GM18907 (cell line): ENCODE data around the gene HLA-DPA1.
"Not testable (repeated sequence)": the region's sequence is repeated elsewhere in the genome, so short reads cannot be mapped to it uniquely, and the experiment has no call there.

Source experiments
- ATAC-seq: cut with Tn5 transposase; IDR thresholded peaks from one replicate; pipeline ENCODE4 v1.9.1; 2021; ENCODE audit warnings: mild to moderate bottlenecking, moderate library complexity; ENCODE audit not compliant: unreplicated experiment

HLA-DPA1 gene

DNA sequence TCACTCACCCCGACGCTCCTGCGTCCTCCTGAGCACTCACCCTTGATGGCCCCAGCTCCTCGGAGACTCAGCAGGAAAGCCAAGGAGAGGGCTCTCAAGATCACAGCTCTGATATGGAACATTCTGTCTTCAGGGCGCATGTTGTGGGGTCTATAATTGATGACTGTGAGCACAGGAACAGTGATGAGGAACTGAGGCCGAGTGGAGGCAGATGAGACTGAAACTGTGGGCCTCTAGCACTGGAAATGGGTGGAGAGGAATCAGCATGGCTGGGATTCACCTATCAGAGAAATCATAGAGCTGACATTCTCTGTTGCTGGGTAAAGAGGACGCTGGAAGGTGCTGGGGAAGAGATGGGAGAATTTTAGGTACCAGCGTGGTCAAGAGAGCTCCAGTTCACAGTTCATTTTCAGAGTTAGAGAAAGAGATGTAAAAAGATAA, at the start of gene HLA-DPA1:
HLA-DPA1 (minus strand) TSS at position 219 of the 441 bp plus-strand sequence.
- ATAC-seq: peak; percentile 78

DNA sequence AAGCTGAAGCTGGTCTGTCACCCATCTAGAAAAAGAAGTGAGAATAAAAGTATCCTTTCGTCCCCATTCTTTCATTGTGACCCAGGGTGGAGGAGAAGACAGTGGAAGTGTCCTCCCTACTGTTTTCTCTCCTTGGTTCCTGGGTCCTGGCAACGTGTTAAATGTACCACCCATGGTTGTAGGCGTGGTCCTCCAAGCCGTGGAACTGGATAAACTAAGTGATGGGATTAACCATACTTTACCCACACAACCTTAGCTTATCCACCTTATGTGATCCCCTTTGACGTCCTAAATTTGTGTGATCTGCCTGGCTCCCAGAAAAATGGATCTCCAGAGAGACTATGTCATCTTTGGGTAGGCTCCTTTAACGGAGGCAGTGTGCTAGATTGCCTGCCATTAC, 49.7 kb upstream of the HLA-DPA1 start:
- ATAC-seq: no peak

DNA sequence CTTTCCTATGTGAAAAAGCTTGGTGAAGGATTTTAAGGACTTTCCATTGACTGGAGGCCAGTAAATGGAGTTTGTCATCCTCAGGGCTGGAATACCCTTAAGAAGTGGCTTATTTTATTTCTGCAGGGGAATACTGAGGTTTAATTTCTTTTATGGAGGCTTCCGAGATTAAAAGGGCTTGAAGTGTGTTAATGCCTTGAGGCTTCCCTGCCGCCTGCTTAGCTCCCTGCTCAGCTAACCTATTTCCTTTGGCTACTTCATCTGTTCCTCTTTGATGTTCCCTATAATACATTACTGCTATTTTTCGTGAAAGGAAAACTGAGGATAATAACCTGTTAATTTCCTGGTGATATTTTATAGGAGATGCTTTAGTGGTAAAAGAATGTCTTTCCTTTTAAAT, 46.6 kb upstream of the HLA-DPA1 start:
- ATAC-seq: no peak

DNA sequence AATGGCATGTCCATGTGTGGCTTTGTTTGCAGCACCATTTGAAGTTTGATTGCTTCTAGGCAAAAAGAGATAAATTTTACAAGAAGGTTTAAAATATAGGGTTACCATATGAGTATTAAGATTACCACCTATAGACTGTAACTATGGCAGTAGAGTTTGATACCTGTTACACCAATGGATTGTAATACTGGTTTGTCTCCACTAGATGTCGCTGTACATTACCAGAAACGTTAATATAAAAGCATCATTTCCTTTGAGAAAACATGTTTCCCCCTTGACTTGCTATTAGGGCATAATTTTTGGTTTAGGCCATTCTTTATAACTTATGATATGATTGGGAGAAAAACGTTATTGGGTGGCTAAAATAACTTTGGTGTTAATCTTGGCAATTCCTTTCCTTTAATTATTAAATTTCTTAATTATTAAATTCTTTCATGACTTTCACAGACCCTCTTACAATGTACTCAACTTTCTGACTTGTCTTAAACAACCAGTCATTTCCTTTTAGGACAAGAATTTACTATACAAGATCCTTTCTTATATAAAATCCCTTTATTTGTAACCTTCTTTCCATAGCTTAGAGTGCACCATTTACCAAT, 45.2 kb upstream of the HLA-DPA1 start:
- no peak for ATAC-seq

DNA sequence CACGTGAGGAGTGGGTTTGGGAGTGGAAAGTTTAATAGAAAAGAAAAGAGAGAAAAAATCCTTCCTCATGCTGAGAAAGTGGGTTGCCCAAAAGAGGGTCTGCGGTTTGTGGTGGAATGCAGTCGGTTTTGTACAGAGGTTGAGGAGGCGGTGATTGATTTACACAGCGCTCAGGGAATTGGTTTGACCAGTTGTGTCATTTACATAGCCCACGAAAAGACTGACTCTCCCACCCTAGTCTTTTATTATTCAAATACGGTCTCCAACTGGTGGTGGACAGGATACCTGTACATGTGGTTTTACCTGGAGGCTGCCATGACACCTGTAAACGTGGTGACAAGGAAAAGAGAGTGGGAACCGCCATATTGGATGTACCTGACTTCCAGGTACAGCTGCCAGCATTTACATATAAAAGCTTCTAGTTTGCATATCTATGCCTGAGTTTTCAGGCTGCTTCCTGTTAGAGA, 44.4 kb upstream of the HLA-DPA1 start:
- no peak for ATAC-seq

DNA sequence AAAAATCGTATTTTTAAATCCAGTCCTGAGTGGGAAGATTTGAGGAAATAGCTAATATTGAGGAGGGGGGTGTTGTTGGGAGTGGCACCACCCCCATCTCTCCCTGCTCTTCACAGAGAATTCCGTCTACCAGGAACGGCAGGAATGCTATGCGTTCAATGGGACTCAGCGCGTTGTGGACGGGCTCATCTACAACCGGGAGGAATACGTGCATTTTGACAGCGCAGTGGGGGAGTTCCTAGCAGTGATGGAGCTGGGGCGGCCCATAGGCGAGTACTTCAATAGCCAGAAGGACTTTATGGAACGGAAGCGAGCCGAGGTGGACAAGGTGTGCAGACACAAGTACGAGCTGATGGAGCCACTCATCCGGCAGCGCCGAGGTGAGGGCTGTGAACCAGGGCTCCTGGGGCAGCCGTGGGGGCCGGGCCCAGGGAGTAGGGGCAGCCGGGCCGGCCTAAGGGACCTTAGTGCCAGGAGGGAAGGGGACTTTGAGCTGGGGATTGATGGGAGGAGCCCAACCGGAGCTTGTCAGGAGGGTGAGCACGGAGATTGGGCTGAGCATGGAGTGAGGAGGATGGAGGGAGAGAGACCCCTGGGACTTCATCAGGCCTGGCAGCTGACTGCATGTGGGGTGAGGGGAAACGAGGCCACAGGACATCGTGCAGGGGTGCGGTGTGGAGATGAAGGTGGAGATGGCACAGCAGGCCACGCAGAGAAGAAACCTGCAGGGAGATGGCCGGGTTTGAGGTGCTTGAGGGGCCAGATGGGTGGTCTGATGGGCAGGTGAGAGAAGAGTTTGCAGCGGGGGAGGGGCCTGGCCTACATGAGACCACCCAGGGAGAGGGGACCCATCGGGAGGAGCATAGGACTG, 43.6 kb upstream of the HLA-DPA1 start:
- ATAC-seq: no peak

DNA sequence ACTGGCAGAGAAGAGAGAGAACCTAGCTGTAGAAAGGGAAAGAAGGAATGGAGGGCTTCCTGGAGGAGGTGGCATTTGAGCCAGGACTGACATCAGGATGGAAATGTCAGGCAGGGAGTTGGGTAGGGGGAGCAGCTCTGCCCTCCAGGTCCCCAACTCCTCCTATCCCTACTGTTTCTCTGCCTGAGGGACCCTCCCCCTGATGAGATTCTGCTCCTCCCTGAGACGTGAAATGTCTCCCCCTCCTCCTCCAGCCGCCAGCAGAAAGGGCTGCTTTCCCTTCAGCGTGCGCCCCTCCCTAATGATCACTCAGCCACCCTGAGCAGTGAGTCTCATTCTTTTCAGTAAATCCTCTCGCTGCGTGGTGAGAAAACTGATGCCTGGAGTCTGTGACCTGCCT, 43.0 kb upstream of the HLA-DPA1 start:
- ATAC-seq: no peak

DNA sequence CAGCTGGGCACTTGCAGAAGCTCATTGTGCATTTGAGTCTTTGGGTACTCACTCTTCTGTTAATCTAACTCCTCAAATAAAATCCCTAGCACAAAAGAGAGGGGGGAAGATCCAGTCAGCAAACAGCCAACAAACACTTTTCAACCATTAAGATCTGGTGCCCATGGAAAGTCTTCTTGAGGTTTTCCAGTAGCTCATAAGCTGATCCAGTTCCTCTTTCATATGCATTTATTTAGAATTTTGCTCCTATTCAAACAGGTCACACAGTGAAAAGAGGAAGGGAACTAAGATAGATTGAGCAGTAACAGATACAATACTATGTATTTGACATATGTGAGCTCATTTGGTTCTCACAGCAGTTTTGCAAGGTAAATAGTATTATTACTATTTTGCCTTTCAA, 41.0 kb upstream of the HLA-DPA1 start:
- no peak for ATAC-seq

DNA sequence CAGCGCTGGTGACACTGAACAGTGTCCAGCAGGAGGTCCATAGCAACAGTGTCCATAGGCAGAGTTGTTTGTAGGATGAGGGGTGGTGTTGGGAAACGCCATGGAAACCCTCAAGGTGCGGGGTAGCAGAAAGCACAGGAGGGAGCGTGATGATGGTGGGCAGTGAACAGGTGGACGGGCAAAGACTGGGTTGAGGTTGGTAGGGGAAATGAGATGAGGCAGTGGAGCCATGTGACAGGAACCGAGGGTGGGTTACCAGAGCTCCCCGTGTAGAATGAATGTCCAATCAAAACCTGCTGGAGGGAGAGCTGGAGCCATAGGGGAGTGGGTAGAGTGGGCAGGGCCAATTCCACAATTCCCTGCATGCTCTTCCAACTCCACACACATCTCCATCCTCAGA, 40.3 kb upstream of the HLA-DPA1 start:
- no peak for ATAC-seq

DNA sequence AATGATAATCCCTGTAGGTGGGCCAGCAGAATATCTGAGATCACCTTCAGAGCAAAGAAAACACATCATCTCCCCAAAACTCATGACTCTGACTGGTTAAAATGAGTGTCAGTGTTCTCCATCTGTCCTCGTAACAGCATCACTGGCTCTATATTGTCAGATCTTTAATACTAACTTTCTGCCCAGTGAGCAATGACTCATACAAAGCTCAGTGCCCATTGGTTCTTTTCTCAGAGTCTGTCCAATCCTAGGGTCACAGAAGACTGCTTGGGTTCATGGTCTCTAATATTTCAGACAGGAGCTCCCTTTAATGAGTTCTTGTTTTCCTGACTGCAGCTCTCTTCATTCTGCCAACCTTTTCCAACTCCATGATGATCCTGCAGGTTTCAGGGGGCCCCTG, 38.7 kb upstream of the HLA-DPA1 start:
- peak; percentile 81 for ATAC-seq

DNA sequence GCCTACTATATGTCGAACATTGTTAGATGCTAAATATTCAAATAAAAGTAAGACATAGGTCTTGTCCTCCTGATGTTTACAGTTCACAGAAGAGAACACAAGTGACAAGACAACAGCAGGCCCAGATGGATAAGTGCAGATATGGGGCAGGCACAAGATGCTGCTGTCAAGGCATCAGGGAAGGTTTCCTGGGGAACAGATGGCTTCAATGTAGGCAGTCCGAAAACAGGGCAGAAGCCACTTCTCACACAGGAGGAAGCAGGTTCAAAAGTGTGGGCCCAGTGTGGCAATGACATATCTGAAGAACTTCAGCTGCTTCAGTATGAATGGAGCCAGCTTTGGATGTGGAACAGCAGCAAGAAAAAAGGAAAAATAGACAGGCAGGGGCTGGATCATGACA, 34.9 kb upstream of the HLA-DPA1 start:
- ATAC-seq: no peak

DNA sequence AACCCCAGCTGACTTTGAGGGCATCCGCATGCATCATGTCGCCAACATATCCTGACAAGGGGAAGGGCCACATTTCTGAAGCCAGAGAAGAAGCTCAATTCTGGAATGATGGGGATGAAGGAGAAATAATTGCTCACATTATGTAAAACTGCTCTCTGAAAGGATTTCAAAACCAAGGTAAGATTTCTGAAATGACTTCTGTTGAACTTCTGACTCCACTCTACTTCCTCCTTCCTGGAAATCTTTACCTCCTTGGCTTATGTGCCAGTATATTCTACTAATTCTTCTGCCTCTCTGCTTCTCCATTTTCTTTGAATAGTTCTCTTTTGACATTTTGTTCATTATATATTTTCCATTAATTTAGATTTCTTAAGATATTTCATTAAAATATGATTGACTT, 34.2 kb upstream of the HLA-DPA1 start:
- no peak for ATAC-seq

DNA sequence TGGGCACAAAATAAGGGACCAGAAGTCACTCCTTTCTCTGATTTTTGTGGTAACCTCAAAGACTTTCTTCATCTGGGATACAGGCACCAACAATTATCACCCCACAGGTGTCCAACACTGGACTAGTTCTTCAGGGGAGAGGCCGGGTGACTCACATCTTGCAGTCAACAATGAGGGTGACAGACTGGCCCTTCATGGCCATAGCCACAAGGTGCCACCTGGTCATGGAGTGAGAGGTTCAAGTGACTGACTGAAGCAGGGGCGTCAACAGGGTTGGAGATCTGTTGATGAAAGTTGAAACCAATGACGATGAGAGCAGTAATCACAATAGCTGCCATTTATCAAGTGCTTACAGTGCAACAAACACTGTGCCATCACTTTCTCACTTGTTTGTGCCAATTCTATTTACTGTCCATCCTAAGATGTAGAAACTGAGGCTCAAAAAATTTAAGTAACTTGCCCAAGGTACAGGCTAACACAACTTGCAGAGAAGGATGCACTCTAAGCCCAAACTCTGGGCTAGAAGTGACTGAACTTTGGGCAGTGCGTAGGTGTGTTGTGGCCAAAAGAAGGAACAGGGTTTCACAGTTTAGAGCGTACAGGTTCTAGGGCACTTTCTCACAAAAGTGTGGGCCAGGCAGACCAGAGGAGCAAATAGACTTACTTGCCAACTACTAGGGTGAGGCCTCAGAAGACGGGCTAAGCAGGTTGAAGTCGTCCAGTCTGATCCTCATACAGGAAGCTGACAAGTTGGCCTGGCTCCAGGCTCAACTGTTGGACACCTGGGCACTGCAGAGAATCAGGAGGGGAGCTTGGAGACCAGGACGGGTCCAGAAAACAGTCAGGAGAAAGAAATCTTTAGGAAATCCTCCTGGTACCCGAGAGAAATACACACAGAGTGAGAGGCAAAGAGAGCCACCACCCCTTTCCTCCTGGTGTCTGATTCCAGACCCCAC, 32.7 kb upstream of the HLA-DPA1 start:
- ATAC-seq: no peak

DNA sequence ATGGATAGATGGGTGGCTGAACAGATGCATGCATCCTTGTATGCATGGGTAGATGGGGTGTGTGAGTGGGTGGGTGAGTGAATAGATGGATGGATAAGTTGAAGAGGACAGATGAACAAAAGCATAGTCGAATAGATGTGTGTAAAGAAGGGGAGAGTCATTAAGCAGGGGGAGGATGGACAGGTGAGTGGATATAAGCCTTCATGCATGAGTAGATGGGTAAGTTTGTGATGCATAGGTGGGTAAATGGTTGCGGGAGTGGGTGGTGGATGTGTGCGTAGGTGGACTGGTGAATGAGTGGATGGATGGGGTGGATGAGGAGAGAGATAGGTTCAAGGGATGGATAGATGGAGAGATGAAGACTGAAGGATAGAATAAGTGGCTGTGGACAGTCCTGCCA, 31.9 kb upstream of the HLA-DPA1 start:
- ATAC-seq: no peak

DNA sequence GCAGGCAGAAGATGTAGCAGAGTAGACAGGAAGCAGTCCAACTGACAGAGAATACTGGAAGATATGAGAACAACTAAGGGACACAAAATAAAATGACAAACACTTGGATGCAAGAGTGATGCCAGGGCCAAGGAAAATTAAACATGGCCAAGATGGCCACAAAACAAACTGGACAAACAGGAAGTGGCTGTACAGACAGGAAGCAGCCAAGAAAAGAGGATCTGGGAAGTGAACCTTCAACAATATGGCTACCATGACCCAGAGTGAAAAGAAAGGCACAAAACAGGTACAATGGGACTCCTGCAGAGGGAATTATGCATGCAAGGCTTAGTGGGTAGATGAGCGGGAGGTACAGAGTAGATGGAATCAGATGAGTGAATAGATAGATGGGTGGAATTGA, 31.4 kb upstream of the HLA-DPA1 start:
- no peak for ATAC-seq

DNA sequence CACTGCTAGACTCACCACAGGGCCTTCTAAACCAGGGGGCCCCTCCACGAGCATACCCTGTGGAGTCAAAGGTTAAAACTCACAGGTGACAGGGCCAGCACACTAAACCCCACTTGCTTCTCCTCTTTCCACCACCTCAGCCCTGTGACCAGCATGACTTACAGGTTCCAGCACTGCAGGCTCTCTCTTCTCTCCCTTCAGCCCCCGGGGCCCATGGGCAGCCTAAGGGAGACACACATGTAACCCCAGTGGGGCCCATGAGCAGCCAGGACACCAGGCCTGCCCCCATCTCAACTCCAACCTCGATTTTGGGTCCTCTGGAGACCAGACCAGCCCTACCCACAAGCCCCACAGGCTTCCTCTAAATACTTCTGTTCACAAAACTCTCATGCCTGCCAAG, 30.3 kb upstream of the HLA-DPA1 start:
- ATAC-seq: no peak

DNA sequence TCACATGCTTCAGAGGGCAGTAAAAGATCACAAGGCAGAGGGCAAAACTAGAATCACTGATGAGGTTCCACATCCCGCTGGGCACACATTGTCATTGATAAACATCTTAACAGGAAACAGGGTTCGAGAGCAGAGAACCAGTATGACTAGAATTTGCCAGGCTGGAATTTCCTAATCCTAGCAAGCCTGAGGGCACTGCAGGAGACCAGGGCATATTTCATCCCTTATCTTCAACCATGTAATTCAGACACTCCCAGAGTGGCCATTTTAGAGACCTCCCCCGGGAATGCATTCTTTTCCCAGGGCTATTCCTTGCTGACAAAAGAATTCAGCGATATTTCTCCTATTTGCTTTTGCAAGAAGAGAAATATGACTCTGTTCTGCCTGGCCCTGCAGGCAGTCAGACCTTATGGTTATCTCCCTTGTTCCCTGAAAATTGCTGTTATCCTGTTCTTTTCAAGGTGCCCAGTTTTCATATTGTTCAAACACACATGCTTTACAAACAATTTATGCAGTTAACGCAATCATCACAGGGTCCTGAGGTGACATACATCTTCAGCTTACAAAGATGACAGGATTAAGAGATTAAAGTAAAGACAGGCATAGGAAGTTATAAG, 27.8 kb upstream of the HLA-DPA1 start:
- not testable (repeated sequence) for ATAC-seq

DNA sequence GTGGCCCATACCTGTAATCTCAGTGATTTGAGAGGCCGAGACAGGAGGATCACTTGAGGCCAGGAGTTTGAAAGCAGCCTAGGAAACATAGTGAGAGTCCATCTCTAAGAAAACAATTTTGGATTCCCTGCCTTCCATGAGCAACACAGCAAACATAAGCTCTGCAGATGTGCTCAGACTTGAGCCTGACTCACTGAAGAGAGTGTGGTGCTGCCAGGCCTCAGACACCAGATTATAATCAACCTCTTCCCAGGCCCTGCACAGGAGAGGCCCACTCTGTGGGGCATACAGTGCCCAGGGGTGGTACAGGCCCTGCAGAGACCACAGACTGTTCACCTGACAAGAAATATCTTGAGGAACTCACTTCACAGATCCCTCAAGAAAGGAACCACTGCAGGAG, 22.2 kb upstream of the HLA-DPA1 start:
- ATAC-seq: no peak

DNA sequence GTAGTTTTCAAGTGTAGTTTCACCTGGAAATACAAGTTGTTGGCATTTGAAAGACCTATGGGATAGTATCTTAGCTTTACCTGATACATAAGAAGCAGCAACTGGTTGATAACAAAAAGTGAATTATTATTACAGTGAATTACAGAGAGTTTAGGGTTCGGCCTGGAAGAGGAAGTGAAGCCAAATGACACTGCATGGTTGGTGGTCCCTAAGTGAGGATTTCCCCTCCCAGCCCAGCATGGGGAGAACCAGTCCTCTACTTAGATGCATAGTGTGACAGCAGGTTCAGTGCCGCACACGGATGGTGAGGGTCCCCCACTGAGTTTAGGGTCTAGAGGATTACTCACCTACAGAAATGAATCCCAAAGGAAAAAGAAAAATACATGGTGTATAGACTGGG, 20.4 kb upstream of the HLA-DPA1 start:
- ATAC-seq: no peak

DNA sequence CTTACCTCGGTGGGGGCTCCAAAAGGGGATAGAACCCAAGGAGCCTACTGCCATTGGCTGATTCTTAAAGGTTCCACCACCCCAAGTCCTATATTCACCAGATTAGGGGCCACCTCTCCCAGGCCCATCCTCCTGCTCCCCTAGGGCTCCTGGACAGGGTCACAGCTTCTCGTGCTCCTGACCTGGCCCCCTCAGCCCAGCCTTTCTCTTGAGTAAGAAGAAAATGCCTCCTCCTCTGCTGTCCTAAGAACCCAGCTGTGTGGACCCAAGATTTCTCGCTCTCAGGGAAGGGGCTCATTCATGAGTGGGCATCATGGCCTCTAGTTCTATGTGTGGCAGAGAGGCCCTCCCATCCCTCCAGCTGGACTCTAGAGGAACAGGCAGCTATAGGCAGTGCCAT, 18.9 kb upstream of the HLA-DPA1 start:
- no peak for ATAC-seq

DNA sequence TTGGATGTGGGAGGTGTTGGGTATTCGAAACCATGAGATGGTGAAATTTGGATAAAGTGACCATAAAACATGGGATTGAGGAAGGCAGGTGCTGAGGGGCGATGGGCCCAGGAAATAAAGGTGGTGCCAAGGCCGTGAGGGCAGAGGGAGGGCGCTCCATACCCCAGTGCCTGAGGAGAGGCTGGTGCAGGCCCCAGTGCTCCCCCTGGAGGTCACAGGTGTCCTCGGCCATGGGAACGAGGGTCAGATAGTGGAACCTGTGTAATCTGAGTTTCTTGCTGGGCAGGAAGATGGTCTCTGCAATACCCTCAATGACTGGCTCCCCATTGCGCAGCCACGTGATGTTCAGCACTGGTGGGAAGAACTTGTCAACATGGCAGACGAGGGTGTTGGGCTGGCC, 18.5 kb upstream of the HLA-DPA1 start:
- no peak for ATAC-seq
